HepG2 (cell line): ENCODE data around the gene RHBDF2. TPM values are rescaled to one million over a fixed set of nuclear protein-coding genes. Genes with fewer than 3 reads are reported as not detected.
A peak's percentile ranks its signal among the peaks of the same experiment; 100 is the strongest.

ENCODE experiments used
- ARID4A ChIP-seq: sonication (generic); formaldehyde crosslinking; IDR thresholded peaks from 2 replicates; pipeline ENCODE4 v1.5.0; 2020; ENCODE audit warnings: mild to moderate bottlenecking, missing genetic modification reagents, borderline replicate concordance
- CREBL2 ChIP-seq: sonication (generic); formaldehyde crosslinking; IDR thresholded peaks from 2 replicates; pipeline ENCODE4 v1.8.1; 2023; ENCODE audit warnings: missing genetic modification reagents, mild to moderate bottlenecking, borderline replicate concordance
- DZIP1 ChIP-seq: sonication (generic); formaldehyde crosslinking; IDR thresholded peaks from 2 replicates; pipeline ENCODE4 v1.5.0; 2020; ENCODE audit warnings: mild to moderate bottlenecking, missing genetic modification reagents
- FOXO4 ChIP-seq: sonication (generic); formaldehyde crosslinking; conservative IDR thresholded peaks from 2 replicates; pipeline ENCODE4 v1.8.1; 2023; ENCODE audit warnings: missing genetic modification reagents
- KDM3A ChIP-seq: IDR thresholded peaks from 2 replicates; pipeline ENCODE4 v1.6.1; 2018; ENCODE audit warnings: low read depth, missing compliant biosample characterization
- MIER2 ChIP-seq: IDR thresholded peaks from 2 replicates; pipeline ENCODE4 v1.6.1; 2016; ENCODE audit warnings: missing biosample characterization, missing genetic modification reagents
- NR2F1 ChIP-seq, 2 experiments: fragments of 450-650 bp in 1 of 2; formaldehyde crosslinking in 1 of 2; IDR thresholded peaks; 2 replicates each; pipeline versions ENCODE4 v1.5.0 to v1.6.1; 2016 to 2020; ENCODE audit warnings: mild to moderate bottlenecking in 1 of 2, missing compliant biosample characterization in 1 of 2, missing genetic modification reagents in 1 of 2, moderate library complexity in 1 of 2
- PLRG1 ChIP-seq: fragments of 450-650 bp; conservative IDR thresholded peaks from 2 replicates; pipeline ENCODE4 v1.6.1; 2016
- TBX3 ChIP-seq: fragments of 450-650 bp; IDR thresholded peaks from 2 replicates; pipeline ENCODE4 v1.6.1; 2017; ENCODE audit warnings: antibody characterized with exemption, mild to moderate bottlenecking, inconsistent platforms, borderline replicate concordance
- THAP7 ChIP-seq: sonication (generic); formaldehyde crosslinking; IDR thresholded peaks from 2 replicates; pipeline ENCODE4 v1.8.1; 2023; ENCODE audit warnings: mild to moderate bottlenecking, missing genetic modification reagents
- ZBTB1 ChIP-seq: sonication (generic); formaldehyde crosslinking; IDR thresholded peaks from 2 replicates; pipeline ENCODE4 v1.4.0; 2020; ENCODE audit warnings: missing genetic modification reagents, borderline replicate concordance
- ZNF280B ChIP-seq: sonication (generic); formaldehyde crosslinking; IDR thresholded peaks from 2 replicates; pipeline ENCODE4 v1.5.0; 2020; ENCODE audit warnings: missing genetic modification reagents, mild to moderate bottlenecking, borderline replicate concordance
- ZNF34 ChIP-seq: sonication (generic); formaldehyde crosslinking; IDR thresholded peaks from 2 replicates; pipeline ENCODE4 v1.4.0; 2020; ENCODE audit warnings: mild to moderate bottlenecking, missing genetic modification reagents, borderline replicate concordance
- ZNF564 ChIP-seq: sonication (generic); formaldehyde crosslinking; IDR thresholded peaks from 2 replicates; pipeline ENCODE4 v1.8.1; 2023; ENCODE audit warnings: mild to moderate bottlenecking, missing genetic modification reagents
- ZNF616 ChIP-seq: sonication (generic); formaldehyde crosslinking; IDR thresholded peaks from 2 replicates; pipeline ENCODE4 v1.5.0; 2020; ENCODE audit warnings: low read depth, mild to moderate bottlenecking, missing genetic modification reagents
- ZNF629 ChIP-seq: sonication (generic); formaldehyde crosslinking; conservative IDR thresholded peaks from 2 replicates; pipeline ENCODE4 v1.5.0; 2020; ENCODE audit warnings: missing genetic modification reagents
- ZNF740 ChIP-seq: sonication (generic); formaldehyde crosslinking; IDR thresholded peaks from 2 replicates; pipeline ENCODE4 v1.4.0; 2020; ENCODE audit warnings: missing genetic modification reagents
- ZNF792 ChIP-seq: IDR thresholded peaks from 2 replicates; pipeline ENCODE4 v1.6.1; 2016
- polyA plus RNA-seq, 8 experiments: library from polyadenylated mRNA; depleted of rRNA in 3 of 8; stranded (reverse) in 7 of 8; unstranded in 1 of 8; fragments of >200 nt; fragmentation: Illumina TruSeq in 4 of 8; extraction: Trizol in 4 of 8; gene quantifications; 2 replicates each; pipeline versions ENCODE4 v1.2.1 to v1.2.3, GENCODE V29; 2011 to 2016; ENCODE audit warnings: low read depth in 4 of 8, missing spikeins in 1 of 8, mixed read lengths in 1 of 8; ENCODE audit not compliant: insufficient read depth in 1 of 8
- total RNA-seq, 5 experiments: library from RNA; depleted of rRNA; stranded (reverse); fragments of >200 nt; fragmentation: Illumina TruSeq; extraction: Trizol; gene quantifications; 2 replicates each; pipeline ENCODE4 v1.2.3, GENCODE V29; 2016; ENCODE audit warnings: low read depth in 1 of 5

RHBDF2 gene
- total and polyA plus RNA-seq, 2 of the 13 experiments (the other 11 are each of a cell fraction or from before 2014, with no cell fraction given) = 7.8 to 24.2 TPM

- TF ChIP-seq TBX3 = peak; percentile 97
- no peak for TF ChIP-seq CREBL2 (CRISPR knock-in tag)
- TF ChIP-seq FOXO4 (CRISPR knock-in tag) = no peak
- TF ChIP-seq MIER2 (CRISPR knock-in tag) = no peak; the same call in 1 of the 2 replicates
- TF ChIP-seq ZNF629 (CRISPR knock-in tag) = no peak
- 0 out of 2 replicates have a peak, but pooled peaks have one; percentile 48 for TF ChIP-seq ZNF564 (CRISPR knock-in tag)
- TF ChIP-seq ARID4A (CRISPR knock-in tag) = peak; percentile 42; the same call in 1 of the 2 replicates
- 0 out of 2 replicates have a peak, but pooled peaks have one; percentile 51 for TF ChIP-seq ZNF280B (CRISPR knock-in tag)
- TF ChIP-seq KDM3A = peak; percentile 91; the same call in 1 of the 2 replicates
- no peak for TF ChIP-seq ZBTB1
- no peak for TF ChIP-seq ZNF34
- no peak for TF ChIP-seq ZNF616 (CRISPR knock-in tag)
- peak; percentile 84 for TF ChIP-seq ZNF792
- TF ChIP-seq PLRG1 = no peak
- 0 out of 2 replicates have a peak, but pooled peaks have one; percentile 43 for TF ChIP-seq DZIP1 (CRISPR knock-in tag)
- peak; percentile 58 to 70; a peak in 2 of 4 replicates for TF ChIP-seq NR2F1 (CRISPR knock-in tag; IDR thresholded peaks at IDR 0.05)
- no peak for TF ChIP-seq THAP7
- TF ChIP-seq ZNF740 (CRISPR knock-in tag) = peak; percentile 66; the same call in 1 of the 2 replicates
These were observed 2.0 kb downstream of the RHBDF2 start (continued) for GRCh38 chr17:76499267-76499667.
